ENCODE results near the gene DDX1.

Gene DDX1

GRCh38 chr2:15639323-15640251, 47.9 kb downstream of the DDX1 start:
- TF ChIP-seq SPI1 (IDR thresholded peaks at IDR 0.05; ENCODE audit: borderline replicate concordance, low read depth) (no peak), REST (IDR thresholded peaks at IDR 0.05; ENCODE audit: insufficient replicate concordance, low read depth) (no peak), POLR2AphosphoS5 (IDR thresholded peaks at IDR 0.05; ENCODE audit: low read depth) (no peak), GABPA (IDR thresholded peaks at IDR 0.05; ENCODE audit: low read depth) (no peak)
- TF ChIP-seq, protein P1, sequence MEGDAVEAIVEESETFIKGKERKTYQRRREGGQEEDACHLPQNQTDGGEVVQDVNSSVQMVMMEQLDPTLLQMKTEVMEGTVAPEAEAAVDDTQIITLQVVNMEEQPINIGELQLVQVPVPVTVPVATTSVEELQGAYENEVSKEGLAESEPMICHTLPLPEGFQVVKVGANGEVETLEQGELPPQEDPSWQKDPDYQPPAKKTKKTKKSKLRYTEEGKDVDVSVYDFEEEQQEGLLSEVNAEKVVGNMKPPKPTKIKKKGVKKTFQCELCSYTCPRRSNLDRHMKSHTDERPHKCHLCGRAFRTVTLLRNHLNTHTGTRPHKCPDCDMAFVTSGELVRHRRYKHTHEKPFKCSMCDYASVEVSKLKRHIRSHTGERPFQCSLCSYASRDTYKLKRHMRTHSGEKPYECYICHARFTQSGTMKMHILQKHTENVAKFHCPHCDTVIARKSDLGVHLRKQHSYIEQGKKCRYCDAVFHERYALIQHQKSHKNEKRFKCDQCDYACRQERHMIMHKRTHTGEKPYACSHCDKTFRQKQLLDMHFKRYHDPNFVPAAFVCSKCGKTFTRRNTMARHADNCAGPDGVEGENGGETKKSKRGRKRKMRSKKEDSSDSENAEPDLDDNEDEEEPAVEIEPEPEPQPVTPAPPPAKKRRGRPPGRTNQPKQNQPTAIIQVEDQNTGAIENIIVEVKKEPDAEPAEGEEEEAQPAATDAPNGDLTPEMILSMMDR (IDR thresholded peaks at IDR 0.05; ENCODE audit: insufficient read depth, low read length): no peak
- DNase-seq (ENCODE audit: low read depth in 1 of 2, low spot score in 1 of 2): no peak
- H3K27me3 ChIP-seq (ENCODE audit: insufficient read depth, poor library complexity, severe bottlenecking): no peaks in the 10 kb centered on the region

GRCh38 chr2:15640261-15640711, 48.6 kb downstream of the DDX1 start:
- no peak overlapping the region for H3K27ac ChIP-seq (replicated peaks)
- no peaks in the 10 kb centered on the region for H3K27me3 ChIP-seq (ENCODE audit: insufficient read depth, poor library complexity, severe bottlenecking)
- DNase-seq (ENCODE audit: low read depth in 1 of 2, low spot score in 1 of 2): peak; percentile 39 to 67
- no peak overlapping the region for H3K4me3 ChIP-seq (replicated peaks; ENCODE audit: insufficient read depth, low read length)
- TF ChIP-seq GABPA (IDR thresholded peaks at IDR 0.05; ENCODE audit: low read depth): no peak
- TF ChIP-seq SPI1 (IDR thresholded peaks at IDR 0.05; ENCODE audit: borderline replicate concordance, low read depth): peak; percentile 80; the same call in 1 of the 2 replicates

More at GRCh38 chr2:15639323-15640251, 47.9 kb downstream of the DDX1 start:
- Histone ChIP-seq H3K27ac (replicated peaks) (no peak overlapping the region), H3K4me3 (replicated peaks; ENCODE audit: insufficient read depth, low read length) (no peak overlapping the region)

- TF ChIP-seq REST (IDR thresholded peaks at IDR 0.05; ENCODE audit: insufficient replicate concordance, low read depth) (no peak), GABPA (IDR thresholded peaks at IDR 0.05; ENCODE audit: low read depth) (no peak), SPI1 (IDR thresholded peaks at IDR 0.05; ENCODE audit: borderline replicate concordance, low read depth) (no peak), POLR2AphosphoS5 (IDR thresholded peaks at IDR 0.05; ENCODE audit: low read depth) (no peak)
- TF ChIP-seq, protein P1 (IDR thresholded peaks at IDR 0.05; ENCODE audit: insufficient read depth, low read length): no peak
- H3K27ac ChIP-seq (replicated peaks): no peak overlapping the region
- DNase-seq (ENCODE audit: low read depth in 1 of 2, low spot score in 1 of 2): no peak
Measured at GRCh38 chr2:15640784-15641183, 49.1 kb downstream of the DDX1 start.

GRCh38 chr2:15641530-15641982, 49.9 kb downstream of the DDX1 start:
- TF ChIP-seq REST (IDR thresholded peaks at IDR 0.05; ENCODE audit: insufficient replicate concordance, low read depth) (no peak), POLR2AphosphoS5 (IDR thresholded peaks at IDR 0.05; ENCODE audit: low read depth) (no peak), GABPA (IDR thresholded peaks at IDR 0.05; ENCODE audit: low read depth) (no peak)
- TF ChIP-seq, protein P1 (IDR thresholded peaks at IDR 0.05; ENCODE audit: insufficient read depth, low read length): no peak
- Histone ChIP-seq H3K27ac (replicated peaks) (no peak overlapping the region), H3K27me3 (ENCODE audit: insufficient read depth, poor library complexity, severe bottlenecking) (no peaks in the 10 kb centered on the region), H3K4me3 (replicated peaks; ENCODE audit: insufficient read depth, low read length) (no peak overlapping the region)
- DNase-seq (ENCODE audit: low read depth in 1 of 2, low spot score in 1 of 2): no peak

More at GRCh38 chr2:15640784-15641183, 49.1 kb downstream of the DDX1 start:
- Histone ChIP-seq H3K27me3 (ENCODE audit: insufficient read depth, poor library complexity, severe bottlenecking) (no peaks in the 10 kb centered on the region), H3K4me3 (replicated peaks; ENCODE audit: insufficient read depth, low read length) (no peak overlapping the region)

All from HL-60 (cell line).